A549 treated with AZD2906 at 1 μM for 4 hours (cell line): ENCODE results near the gene MSN. TPM values are rescaled to one million over a fixed set of nuclear protein-coding genes. Genes with fewer than 3 reads are reported as not detected.

Experiments used
- total RNA-seq: library from RNA; stranded (reverse); fragments of 200-300 nt; extraction: Qiagen RNA extraction; gene quantifications from 5 replicates; pipeline ENCODE4 v1.2.3, GENCODE V29; 2022

MSN gene
- total RNA-seq = 242 to 343 TPM (median 288 TPM) in 5 replicates

DNA sequence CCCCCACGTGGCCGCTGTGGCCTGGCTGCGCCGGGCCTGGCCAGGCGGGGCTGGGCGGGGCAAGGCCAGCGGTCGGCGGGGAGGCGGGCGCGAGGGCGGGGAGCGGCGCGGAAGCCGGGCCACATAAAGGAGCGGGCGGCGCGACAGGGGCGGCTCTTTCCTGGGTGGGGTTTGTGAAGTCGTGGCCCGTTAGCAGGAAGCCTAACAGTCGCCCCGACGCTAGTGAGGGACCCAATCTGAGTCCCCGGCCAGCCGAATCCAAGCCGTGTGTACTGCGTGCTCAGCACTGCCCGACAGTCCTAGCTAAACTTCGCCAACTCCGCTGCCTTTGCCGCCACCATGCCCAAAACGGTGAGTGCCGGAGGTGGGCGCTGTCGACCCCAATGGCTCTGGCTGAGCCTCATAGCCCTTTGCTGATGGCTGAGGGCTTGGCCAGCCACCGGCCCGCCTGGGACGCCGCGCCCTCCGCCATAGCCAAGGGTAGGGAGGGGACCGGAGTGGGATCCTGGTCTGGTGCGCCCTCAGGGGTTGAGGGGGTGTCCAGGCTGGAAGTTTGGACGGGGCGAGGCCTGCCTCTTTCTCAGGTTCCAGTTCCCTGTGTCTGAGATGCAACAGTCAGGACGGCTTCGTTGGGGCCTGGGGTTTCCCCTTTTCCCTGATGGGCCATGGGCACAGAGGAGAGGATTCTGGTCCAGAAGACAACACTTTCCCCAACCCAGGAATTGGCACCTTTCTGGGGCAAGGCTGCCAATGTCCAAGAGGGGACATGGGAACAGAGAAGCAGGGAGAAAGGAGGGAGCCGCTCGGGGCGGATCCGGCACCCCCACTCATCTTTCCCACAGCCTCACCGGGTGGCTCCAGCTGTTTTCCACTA is at the start of gene MSN:
Gene MSN, plus strand, starts transcription at position 152 of the 874 bp plus-strand sequence. Its CDS starts 188 bp downstream, at position 340.

Other genes starting within 250 kb of the MSN start
- 61.6 to 67.1 TPM (median 65.0 TPM) in 5 replicates for gene LAS1L, start 132.9 kb upstream of the MSN start, total RNA-seq